ENCODE data around the gene UNC13A. TPM values are rescaled to one million over a fixed set of nuclear protein-coding genes. Genes with fewer than 3 reads are reported as not detected.
A peak's percentile ranks its signal among the peaks of the same experiment; 100 is the strongest.

The UNC13A gene
- polyA plus RNA-seq, 1 of the 3 experiments (the other 2 are of a cell fraction), result 0.38 TPM

- no peak overlapping the region for H3K4me2 ChIP-seq
- H3K79me2 ChIP-seq (ENCODE audit: insufficient read depth), result no peaks in the 10 kb centered on the region
- no peaks in the 10 kb centered on the region for H3F3A ChIP-seq (replicated peaks; ENCODE audit: insufficient read depth)
- ChIA-PET CTCF (interaction anchor here (1.0 to 5.1 kb wide), 7 partner anchors 10 to 148 kb away, joined by 3 to 46 read pairs (median 6); partner anchors contain the start of gene MAP1S), POLR2A (interaction anchor here (0.8 kb wide), 1 partner anchor 18 kb away, joined by 6 read pairs; no protein-coding TSS in a partner anchor)
- peak; percentile 87 for DNase-seq
- no peaks in the 10 kb centered on the region for H3K36me3 ChIP-seq (replicated peaks in 1 of 2; ENCODE audit: control insufficient read depth in 1 of 2, insufficient read depth in 2 of 2, low read length in 1 of 2)
- no peaks in the 10 kb centered on the region for H4K20me1 ChIP-seq (ENCODE audit: insufficient read depth)
- no peaks in the 10 kb centered on the region for H3K9me3 ChIP-seq
- H3K9ac ChIP-seq, result no peak overlapping the region
- H2AFZ ChIP-seq (ENCODE audit: low read depth), result 0 out of 2 replicates have a peak overlapping the region, but pooled peaks have one; percentile 11
- no peaks in the 10 kb centered on the region for H3K27me3 ChIP-seq (ENCODE audit: insufficient read depth)
- TF ChIP-seq MAX (IDR thresholded peaks at IDR 0.05; ENCODE audit: low read depth) (0 out of 2 replicates have a peak, but pooled peaks have one; percentile 31), GABPA (IDR thresholded peaks at IDR 0.05; ENCODE audit: low read depth) (no peak), USF1 (IDR thresholded peaks at IDR 0.05; ENCODE audit: borderline replicate concordance, low read depth) (peak; percentile 45; the same call in 1 of the 2 replicates), PBX3 (IDR thresholded peaks at IDR 0.05) (0 out of 2 replicates have a peak, but pooled peaks have one; percentile 16), MXI1 (IDR thresholded peaks at IDR 0.05; ENCODE audit: low read depth, low read length) (peak; percentile 69; the same call in 1 of the 2 replicates)
- 48% methylated on average over 5 of the region's 17 CpGs for WGBS (ENCODE audit: low lambda C conversion rate)
- H3K4me3 ChIP-seq (ENCODE audit: low read depth in 2 of 2, low read length in 1 of 2), result no peak overlapping the region
- H3K4me1 ChIP-seq (ENCODE audit: control insufficient read depth in 1 of 2, insufficient read depth in 2 of 2, low read depth in 1 of 2, low read length in 1 of 2), result no peaks in the 10 kb centered on the region; a peak in 1 of 4 replicates
- H3K27ac ChIP-seq (ENCODE audit: low read depth in 2 of 2, low read length in 1 of 2), result no peak overlapping the region
- no peaks in the 10 kb centered on the region for H3K9me2 ChIP-seq
Measured at GRCh38 chr19:17706750-17707181, 18.6 kb upstream of the UNC13A start.

- 74% methylated on average over 11 of the region's 11 CpGs for WGBS (ENCODE audit: low lambda C conversion rate)
- H2AFZ ChIP-seq (ENCODE audit: low read depth), result no peak overlapping the region
- H3K27ac ChIP-seq (ENCODE audit: low read depth in 2 of 2, low read length in 1 of 2), result no peak overlapping the region
- H3K27me3 ChIP-seq (ENCODE audit: insufficient read depth), result no peaks in the 10 kb centered on the region
- H3F3A ChIP-seq (replicated peaks; ENCODE audit: insufficient read depth), result no peaks in the 10 kb centered on the region
- DNase-seq, result peak; percentile 80
- no peaks in the 10 kb centered on the region for H3K9me3 ChIP-seq
- H3K4me1 ChIP-seq (ENCODE audit: control insufficient read depth in 1 of 2, insufficient read depth in 2 of 2, low read depth in 1 of 2, low read length in 1 of 2), result no peaks in the 10 kb centered on the region; a peak in 1 of 4 replicates
- no peaks in the 10 kb centered on the region for H3K79me2 ChIP-seq (ENCODE audit: insufficient read depth)
- POLR2A ChIA-PET, result no interaction called here
- CTCF ChIA-PET, result interaction anchor here (0.6 to 5.1 kb wide), 21 partner anchors 7 to 235 kb away, joined by 3 to 46 read pairs (median 4); partner anchors contain the start of genes B3GNT3, MAP1S, RPL18A and UNC13A
- H3K4me2 ChIP-seq, result no peak overlapping the region
- H3K9ac ChIP-seq, result no peak overlapping the region
- no peaks in the 10 kb centered on the region for H3K36me3 ChIP-seq (replicated peaks in 1 of 2; ENCODE audit: control insufficient read depth in 1 of 2, insufficient read depth in 2 of 2, low read length in 1 of 2)
- no peaks in the 10 kb centered on the region for H4K20me1 ChIP-seq (ENCODE audit: insufficient read depth)
- no peaks in the 10 kb centered on the region for H3K9me2 ChIP-seq
- TF ChIP-seq FOSL2 (IDR thresholded peaks at IDR 0.05; ENCODE audit: borderline replicate concordance, low read depth), result no peak
- TF ChIP-seq YY1 (IDR thresholded peaks at IDR 0.05; ENCODE audit: low read depth), result no peak
- no peak for TF ChIP-seq JUND (IDR thresholded peaks at IDR 0.05)
- TF ChIP-seq TEAD4 (IDR thresholded peaks at IDR 0.05; ENCODE audit: borderline replicate concordance, insufficient read depth), result no peak
- peak; percentile 78 for TF ChIP-seq CTCF (IDR thresholded peaks at IDR 0.05)
- no peak for TF ChIP-seq FOXJ3 (CRISPR knock-in tag; IDR thresholded peaks at IDR 0.05)
- no peak for TF ChIP-seq EP300 (IDR thresholded peaks at IDR 0.05; ENCODE audit: borderline replicate concordance in 1 of 2, low read depth in 1 of 2, low read length in 1 of 2)
- no peak for TF ChIP-seq GABPA (IDR thresholded peaks at IDR 0.05; ENCODE audit: low read depth)
- TF ChIP-seq SMC3 (IDR thresholded peaks at IDR 0.05; ENCODE audit: low read depth, low read length), result peak; percentile 77
- no peak for TF ChIP-seq FOXM1 (IDR thresholded peaks at IDR 0.05; ENCODE audit: low read depth)
- TF ChIP-seq USF1 (IDR thresholded peaks at IDR 0.05; ENCODE audit: borderline replicate concordance, low read depth), result no peak
- TF ChIP-seq USF2 (IDR thresholded peaks at IDR 0.05; ENCODE audit: borderline replicate concordance, low read depth, low read length), result no peak
- no peak for TF ChIP-seq ZBTB33 (IDR thresholded peaks at IDR 0.05; ENCODE audit: borderline replicate concordance, low read depth)
- no peak for TF ChIP-seq RXRA (IDR thresholded peaks at IDR 0.05; ENCODE audit: borderline replicate concordance, low read depth)
- peak; percentile 71 for TF ChIP-seq RAD21 (IDR thresholded peaks at IDR 0.05; ENCODE audit: low read length)
- no peak overlapping the region for H3K4me3 ChIP-seq (ENCODE audit: low read depth in 2 of 2, low read length in 1 of 2)
Measured at GRCh38 chr19:17703824-17704463, 15.8 kb upstream of the UNC13A start.
